ENCODE data around the gene TPGS2. TPM values are rescaled to one million over a fixed set of nuclear protein-coding genes. Genes with fewer than 3 reads are reported as not detected.

Gene TPGS2
- total RNA-seq, 1 experiment from 2014 or later: 93.3 TPM

DNA sequence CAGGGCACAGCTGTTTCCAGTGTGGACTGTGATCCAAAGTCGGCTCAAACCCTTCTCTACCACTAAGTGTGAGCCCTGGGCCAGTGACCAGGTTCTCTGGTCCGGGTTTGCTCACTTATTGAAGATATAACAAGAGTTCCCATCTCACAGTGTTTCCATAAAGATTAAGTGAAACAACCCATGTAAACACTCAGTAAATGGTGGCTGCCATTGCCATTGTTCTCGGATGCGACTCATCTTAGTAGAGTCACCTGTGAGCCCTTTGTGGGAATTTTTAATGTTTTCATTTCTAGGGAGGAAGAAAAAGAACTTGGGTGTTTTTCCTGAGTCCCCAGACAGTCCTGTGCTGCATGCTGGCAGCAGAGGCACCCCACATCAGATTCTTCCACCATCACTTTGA, 53.4 kb downstream of the TPGS2 start:
- H3K4me3 ChIP-seq (replicated peaks in 1 of 2; ENCODE audit: low read depth in 1 of 2, low read length in 2 of 2): no peak overlapping the region
- H3K4me1 ChIP-seq (ENCODE audit: control insufficient read depth in 1 of 2, insufficient read depth in 2 of 2, low read length in 2 of 2): no peaks in the 10 kb centered on the region
- H2AFZ ChIP-seq (ENCODE audit: low read depth, low read length, poor library complexity, severe bottlenecking): no peak overlapping the region
- no TSS peak for BruUV-seq (replicated peaks)
- ChIA-PET CTCF (no interaction called here), RAD21 (ENCODE audit: low non-redundant PET in 1 of 2, low total read pairs in 2 of 2, uncharacterized antibody in 2 of 2, unreplicated experiment in 2 of 2) (no interaction called here), POLR2A (no interaction called here)
- no peaks in the 10 kb centered on the region for H3K9me3 ChIP-seq (ENCODE audit: control insufficient read depth in 1 of 2, insufficient read depth in 1 of 2, low read depth in 1 of 2, low read length in 2 of 2)
- no peak for TF ChIP-seq EZH2 (IDR thresholded peaks at IDR 0.05)
- TF ChIP-seq CEBPB (IDR thresholded peaks at IDR 0.05; ENCODE audit: low read depth): no peak
- TF ChIP-seq POLR2A (IDR thresholded peaks at IDR 0.05; ENCODE audit: borderline replicate concordance, extremely low read depth, insufficient read depth, insufficient read length): no peak
- no peak for TF ChIP-seq CBX3 (IDR thresholded peaks at IDR 0.05; ENCODE audit: low read depth)
- no peak for TF ChIP-seq SIN3A (IDR thresholded peaks at IDR 0.05; ENCODE audit: low read depth)
- TF ChIP-seq MAX (IDR thresholded peaks at IDR 0.05): no peak
- no peaks in the 10 kb centered on the region for H3K27me3 ChIP-seq (ENCODE audit: insufficient read depth, low read length)
- DNase-seq (ENCODE audit: low read depth, low spot score): no peak
- no peak overlapping the region for H3K27ac ChIP-seq (ENCODE audit: low read depth, low read length)
- H3K36me3 ChIP-seq (ENCODE audit: control insufficient read depth in 1 of 2, insufficient read depth in 2 of 2, low read length in 2 of 2): peaks cover 0 to 2% of the 10 kb centered on the region in 2 experiments; a peak in 1 of 4 replicates
- no peaks in the 10 kb centered on the region for H4K20me1 ChIP-seq (ENCODE audit: insufficient read depth)
- H3K9ac ChIP-seq (ENCODE audit: low read length): no peak overlapping the region
- intact Hi-C loops (cut with micrococcal nuclease): no loop called here
- H3K4me2 ChIP-seq (ENCODE audit: low read length): no peak overlapping the region
- H3K79me2 ChIP-seq (ENCODE audit: insufficient read depth, low read length): no peaks in the 10 kb centered on the region
- H3K9me2 ChIP-seq (ENCODE audit: insufficient read depth): no peaks in the 10 kb centered on the region
- ATAC-seq: no peak

- TF ChIP-seq YY1 (IDR thresholded peaks at IDR 0.05; ENCODE audit: extremely low read depth, insufficient replicate concordance, low read depth, low read length): no peak
- TF ChIP-seq, protein P1, sequence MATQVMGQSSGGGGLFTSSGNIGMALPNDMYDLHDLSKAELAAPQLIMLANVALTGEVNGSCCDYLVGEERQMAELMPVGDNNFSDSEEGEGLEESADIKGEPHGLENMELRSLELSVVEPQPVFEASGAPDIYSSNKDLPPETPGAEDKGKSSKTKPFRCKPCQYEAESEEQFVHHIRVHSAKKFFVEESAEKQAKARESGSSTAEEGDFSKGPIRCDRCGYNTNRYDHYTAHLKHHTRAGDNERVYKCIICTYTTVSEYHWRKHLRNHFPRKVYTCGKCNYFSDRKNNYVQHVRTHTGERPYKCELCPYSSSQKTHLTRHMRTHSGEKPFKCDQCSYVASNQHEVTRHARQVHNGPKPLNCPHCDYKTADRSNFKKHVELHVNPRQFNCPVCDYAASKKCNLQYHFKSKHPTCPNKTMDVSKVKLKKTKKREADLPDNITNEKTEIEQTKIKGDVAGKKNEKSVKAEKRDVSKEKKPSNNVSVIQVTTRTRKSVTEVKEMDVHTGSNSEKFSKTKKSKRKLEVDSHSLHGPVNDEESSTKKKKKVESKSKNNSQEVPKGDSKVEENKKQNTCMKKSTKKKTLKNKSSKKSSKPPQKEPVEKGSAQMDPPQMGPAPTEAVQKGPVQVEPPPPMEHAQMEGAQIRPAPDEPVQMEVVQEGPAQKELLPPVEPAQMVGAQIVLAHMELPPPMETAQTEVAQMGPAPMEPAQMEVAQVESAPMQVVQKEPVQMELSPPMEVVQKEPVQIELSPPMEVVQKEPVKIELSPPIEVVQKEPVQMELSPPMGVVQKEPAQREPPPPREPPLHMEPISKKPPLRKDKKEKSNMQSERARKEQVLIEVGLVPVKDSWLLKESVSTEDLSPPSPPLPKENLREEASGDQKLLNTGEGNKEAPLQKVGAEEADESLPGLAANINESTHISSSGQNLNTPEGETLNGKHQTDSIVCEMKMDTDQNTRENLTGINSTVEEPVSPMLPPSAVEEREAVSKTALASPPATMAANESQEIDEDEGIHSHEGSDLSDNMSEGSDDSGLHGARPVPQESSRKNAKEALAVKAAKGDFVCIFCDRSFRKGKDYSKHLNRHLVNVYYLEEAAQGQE (IDR thresholded peaks at IDR 0.05; ENCODE audit: low read depth): no peak
- TF ChIP-seq CBX3 (IDR thresholded peaks at IDR 0.05; ENCODE audit: low read depth): no peak
- TF ChIP-seq FOSL1 (IDR thresholded peaks at IDR 0.05; ENCODE audit: low read depth): no peak
- TF ChIP-seq ZBTB33 (IDR thresholded peaks at IDR 0.05; ENCODE audit: extremely low read depth, insufficient replicate concordance, low read length): no peak
- TF ChIP-seq EGR1 (IDR thresholded peaks at IDR 0.05; ENCODE audit: low read depth): no peak
- no peak for TF ChIP-seq MAX (IDR thresholded peaks at IDR 0.05)
- no peak for TF ChIP-seq EZH2phosphoT487 (IDR thresholded peaks at IDR 0.05; ENCODE audit: borderline replicate concordance)
- TF ChIP-seq ZNF274 (IDR thresholded peaks at IDR 0.05; ENCODE audit: low read depth, low read length): no peak
- no peak for TF ChIP-seq ELF1 (IDR thresholded peaks at IDR 0.05; ENCODE audit: borderline replicate concordance, low read depth)
- no peak for TF ChIP-seq SRF (IDR thresholded peaks at IDR 0.05; ENCODE audit: low read depth)
- TF ChIP-seq JUND (IDR thresholded peaks at IDR 0.05): no peak
- TF ChIP-seq SIN3A (IDR thresholded peaks at IDR 0.05; ENCODE audit: low read depth): no peak
- TF ChIP-seq POLR2AphosphoS5 (IDR thresholded peaks at IDR 0.05; ENCODE audit: low read depth, low read length): no peak
- H3K4me2 ChIP-seq (ENCODE audit: low read length): no peak overlapping the region
- no peaks in the 10 kb centered on the region for H3K27me3 ChIP-seq (ENCODE audit: insufficient read depth, low read length)
- no peaks in the 10 kb centered on the region for H4K20me1 ChIP-seq (ENCODE audit: insufficient read depth)
- no peak overlapping the region for H3K4me3 ChIP-seq (replicated peaks in 1 of 2; ENCODE audit: low read depth in 1 of 2, low read length in 2 of 2)
- no peaks in the 10 kb centered on the region for H3K36me3 ChIP-seq (ENCODE audit: control insufficient read depth in 1 of 2, insufficient read depth in 2 of 2, low read length in 2 of 2)
- intact Hi-C loops (cut with micrococcal nuclease): no loop called here
- ATAC-seq (no peak), DNase-seq (ENCODE audit: low read depth, low spot score) (no peak)
- H3K79me2 ChIP-seq (ENCODE audit: insufficient read depth, low read length): no peaks in the 10 kb centered on the region
- ChIA-PET POLR2A (no interaction called here), RAD21 (ENCODE audit: low non-redundant PET in 1 of 2, low total read pairs in 2 of 2, uncharacterized antibody in 2 of 2, unreplicated experiment in 2 of 2) (no interaction called here), CTCF (no interaction called here)
- H3K9me2 ChIP-seq (ENCODE audit: insufficient read depth): no peaks in the 10 kb centered on the region
- no TSS peak for BruUV-seq (replicated peaks)
- no peak overlapping the region for H2AFZ ChIP-seq (ENCODE audit: low read depth, low read length, poor library complexity, severe bottlenecking)
- no peak overlapping the region for H3K27ac ChIP-seq (ENCODE audit: low read depth, low read length)
- H3K9me3 ChIP-seq (ENCODE audit: control insufficient read depth in 1 of 2, insufficient read depth in 1 of 2, low read depth in 1 of 2, low read length in 2 of 2): no peaks in the 10 kb centered on the region
- no peak overlapping the region for H3K9ac ChIP-seq (ENCODE audit: low read length)
- H3K4me1 ChIP-seq (ENCODE audit: control insufficient read depth in 1 of 2, insufficient read depth in 2 of 2, low read length in 2 of 2): no peaks in the 10 kb centered on the region
Observed at GRCh38 chr18:36772241-36772723, 56.5 kb downstream of the TPGS2 start.

Data from HCT116 (cell line).